ENCODE data around the gene JAK1.

DNA sequence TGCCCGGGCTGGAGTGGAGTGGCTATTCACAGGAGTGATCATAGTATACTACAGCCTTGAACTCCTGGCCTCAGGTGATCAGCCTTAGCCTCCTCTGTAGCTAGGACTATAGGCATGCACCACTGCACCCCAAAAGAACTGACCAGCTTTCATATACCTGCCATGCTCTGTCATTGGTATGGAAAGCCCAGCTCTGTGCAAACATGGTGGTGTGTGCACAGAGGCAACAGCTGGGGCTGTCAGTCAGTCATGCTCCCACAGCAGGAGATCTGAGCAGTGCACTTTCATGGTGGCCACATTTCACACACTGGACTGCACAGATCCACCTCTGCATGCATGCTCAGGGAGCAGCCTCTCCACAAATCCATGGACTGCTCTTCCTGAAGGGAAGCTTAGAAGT is 8.8 kb upstream of the JAK1 start:
- TF ChIP-seq SUZ12 (IDR thresholded peaks at IDR 0.05; ENCODE audit: extremely low read depth, insufficient read depth, insufficient read length) (no peak), ZNF274 (IDR thresholded peaks at IDR 0.05; ENCODE audit: low read depth, low read length) (no peak), YY1 (IDR thresholded peaks at IDR 0.05; ENCODE audit: insufficient read depth, insufficient read length) (no peak)

Data from NT2/D1 (cell line).